AG04449 (cell line): ENCODE data around the gene STARD4.

Source experiments
- CTCF ChIA-PET: fragments of 350-600 bp; formaldehyde crosslinking; extraction: SDS; loops from one replicate; lab custom pipeline; 2021; ENCODE audit warnings: antibody characterized with exemption; lab: Yijun Ruan, JAX
- POLR2A ChIA-PET: fragments of 400-600, 350-600 bp; formaldehyde crosslinking; extraction: SDS; loops from one replicate; lab custom pipeline; 2020; ENCODE audit warnings: antibody characterized with exemption, inconsistent platforms; lab: Yijun Ruan, JAX
- DNase-seq: peaks from one replicate; pipeline ENCODE4 v3.0.0-alpha.2; 2010; ENCODE audit warnings: low read depth, low spot score
- H3K4me3 ChIP-seq: 2 replicates; pipeline ENCODE4 v1.5.1; 2011; ENCODE audit warnings: low read depth, mild to moderate bottlenecking, control low read depth, low read length
- TF ChIP-seq, protein P1 (sequence below): IDR thresholded peaks from one replicate; pipeline ENCODE4 v1.5.1; 2011; ENCODE audit warnings: mild to moderate bottlenecking, moderate library complexity, low read length, control low read depth, inconsistent platforms; ENCODE audit not compliant: insufficient read depth; ENCODE audit errors: missing control alignments

STARD4 gene

GRCh38 chr5:111535879-111536549 lies 23.7 kb upstream of the STARD4 start:
- H3K4me3 ChIP-seq = no peak overlapping the region
- ChIA-PET POLR2A (no interaction called here), CTCF (interaction anchor here (2.0 to 3.5 kb wide), 2 partner anchors 15 to 624 kb away, joined by 8 to 23 read pairs; no protein-coding TSS in a partner anchor)
- no peak for DNase-seq
- TF ChIP-seq, protein P1, sequence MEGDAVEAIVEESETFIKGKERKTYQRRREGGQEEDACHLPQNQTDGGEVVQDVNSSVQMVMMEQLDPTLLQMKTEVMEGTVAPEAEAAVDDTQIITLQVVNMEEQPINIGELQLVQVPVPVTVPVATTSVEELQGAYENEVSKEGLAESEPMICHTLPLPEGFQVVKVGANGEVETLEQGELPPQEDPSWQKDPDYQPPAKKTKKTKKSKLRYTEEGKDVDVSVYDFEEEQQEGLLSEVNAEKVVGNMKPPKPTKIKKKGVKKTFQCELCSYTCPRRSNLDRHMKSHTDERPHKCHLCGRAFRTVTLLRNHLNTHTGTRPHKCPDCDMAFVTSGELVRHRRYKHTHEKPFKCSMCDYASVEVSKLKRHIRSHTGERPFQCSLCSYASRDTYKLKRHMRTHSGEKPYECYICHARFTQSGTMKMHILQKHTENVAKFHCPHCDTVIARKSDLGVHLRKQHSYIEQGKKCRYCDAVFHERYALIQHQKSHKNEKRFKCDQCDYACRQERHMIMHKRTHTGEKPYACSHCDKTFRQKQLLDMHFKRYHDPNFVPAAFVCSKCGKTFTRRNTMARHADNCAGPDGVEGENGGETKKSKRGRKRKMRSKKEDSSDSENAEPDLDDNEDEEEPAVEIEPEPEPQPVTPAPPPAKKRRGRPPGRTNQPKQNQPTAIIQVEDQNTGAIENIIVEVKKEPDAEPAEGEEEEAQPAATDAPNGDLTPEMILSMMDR = no peak

- ChIA-PET POLR2A (interaction anchor here (1.1 kb wide), 1 partner anchor 225 kb away, joined by 3 read pairs; no protein-coding TSS in a partner anchor), CTCF (interaction anchor here (1.0 to 4.3 kb wide), 11 partner anchors 9 to 629 kb away, joined by 3 to 33 read pairs (median 6); partner anchors contain the start of gene STARD4)
- TF ChIP-seq, protein P1 = no peak
- DNase-seq = no peak
- no peak overlapping the region for H3K4me3 ChIP-seq
Measured at GRCh38 chr5:111532886-111533582, 20.7 kb upstream of the STARD4 start.

GRCh38 chr5:111530298-111530740 lies 18.0 kb upstream of the STARD4 start:
- TF ChIP-seq, protein P1 = no peak
- ChIA-PET POLR2A (no interaction called here), CTCF (interaction anchor here (0.9 to 4.3 kb wide), 14 partner anchors 10 to 615 kb away, joined by 3 to 43 read pairs (median 8); partner anchors contain the start of gene NREP)
- DNase-seq = peak; percentile 68
- no peak overlapping the region for H3K4me3 ChIP-seq

- CTCF ChIA-PET = no interaction called here
- no peak overlapping the region for H3K4me3 ChIP-seq
- TF ChIP-seq, protein P1 = no peak
- POLR2A ChIA-PET = no interaction called here
- no peak for DNase-seq
Measured at GRCh38 chr5:111528056-111528455, 15.7 kb upstream of the STARD4 start.

DNA sequence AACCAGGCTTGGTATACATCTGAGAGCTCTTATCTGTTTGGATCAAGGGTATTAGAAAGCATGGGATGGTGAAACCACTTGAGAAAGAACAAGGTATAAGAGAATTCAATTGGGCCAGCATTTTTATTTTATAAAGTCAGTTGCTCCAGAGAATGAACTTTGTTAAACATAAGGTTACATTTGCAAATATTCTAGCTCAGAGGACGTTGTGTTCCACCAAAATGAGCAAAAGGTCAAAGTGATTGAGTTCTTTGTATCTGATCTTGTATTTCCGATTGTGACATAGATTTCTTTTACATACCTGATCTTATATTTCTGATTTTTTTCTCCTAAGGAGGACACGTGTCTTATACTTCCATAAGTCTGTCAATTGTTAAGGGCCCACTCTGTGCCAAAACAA lies 8.6 kb upstream of the STARD4 start:
- CTCF ChIA-PET = interaction anchor here (4.7 kb wide), 1 partner anchor 10 kb away, joined by 29 read pairs; no protein-coding TSS in a partner anchor
- POLR2A ChIA-PET = no interaction called here
- TF ChIP-seq, protein P1 = no peak
- H3K4me3 ChIP-seq = no peak overlapping the region
- no peak for DNase-seq

DNA sequence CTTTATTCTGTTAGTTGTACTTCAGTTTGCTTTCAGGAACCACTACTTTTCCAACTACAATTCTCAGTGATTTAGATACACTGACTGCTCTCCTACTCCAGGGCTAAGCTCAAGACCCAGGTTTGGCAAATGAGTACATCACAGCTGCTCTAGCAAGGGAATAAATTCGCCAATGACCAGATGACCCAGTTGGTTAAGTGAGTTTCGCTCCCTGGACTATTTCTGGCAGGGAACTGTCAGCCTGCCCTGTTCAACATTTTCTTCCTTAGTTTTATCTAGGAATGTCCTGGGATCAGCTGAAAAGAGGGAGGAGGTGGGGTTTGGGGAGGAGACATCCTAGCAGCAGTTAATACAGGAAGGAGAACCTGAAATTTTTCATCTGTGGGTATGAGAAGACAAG lies 6.4 kb upstream of the STARD4 start:
- no peak for DNase-seq
- TF ChIP-seq, protein P1 = no peak
- no peak overlapping the region for H3K4me3 ChIP-seq
- ChIA-PET POLR2A (no interaction called here), CTCF (interaction anchor here (4.7 kb wide), 1 partner anchor 12 kb away, joined by 29 read pairs; no protein-coding TSS in a partner anchor)
